Activated naive CD4-positive, alpha-beta T cell treated with anti-CD3 and anti-CD28 coated beads for 36 hours (primary cell): ENCODE results near the gene HIRIP3. TPM values are rescaled to one million over a fixed set of nuclear protein-coding genes. Genes with fewer than 3 reads are reported as not detected.

Source experiments
- CTCF ChIA-PET: fragments of 350-600 bp; sonication (Branson Sonifier 250); formaldehyde crosslinking; loops from one replicate; lab custom pipeline; 2021; ENCODE audit warnings: antibody characterized with exemption; lab: Charles Lee
- DNase-seq: peaks from one replicate; pipeline ENCODE4 v3.0.0-alpha.2; 2020
- H3K27ac Mint-ChIP-seq: one replicate; pipeline ENCODE4 v1.8.0; 2021; ENCODE audit warnings: mild to moderate bottlenecking, mixed read lengths
- H3K27me3 Mint-ChIP-seq: one replicate; pipeline ENCODE4 v1.8.0; 2021; ENCODE audit warnings: low read depth, mixed read lengths
- H3K36me3 Mint-ChIP-seq: one replicate; pipeline ENCODE4 v1.8.0; 2021; ENCODE audit warnings: low read depth, mixed read lengths
- H3K4me1 Mint-ChIP-seq: one replicate; pipeline ENCODE4 v1.8.0; 2021; ENCODE audit warnings: low read depth, mixed read lengths
- H3K4me3 Mint-ChIP-seq: one replicate; pipeline ENCODE4 v1.8.0; 2021; ENCODE audit warnings: mild to moderate bottlenecking, moderate library complexity, mixed read lengths
- H3K9me3 Mint-ChIP-seq: one replicate; pipeline ENCODE4 v1.8.0; 2021; ENCODE audit warnings: mixed read lengths
- intact Hi-C: fragments of 100-400 bp; cut with micrococcal nuclease; formaldehyde crosslinking; loops from one replicate; pipeline ENCODE4 v1.15.1; 2023
- total RNA-seq, 2 experiments: library from RNA; stranded (reverse); gene quantifications; one replicate each; pipeline ENCODE4 v1.2.3, GENCODE V29; 2021

HIRIP3 gene
- total RNA-seq, 2 experiments from 2014 or later: 40.8 to 43.9 TPM

- Mint-ChIP-seq H3K4me3 (no peak overlapping the region), H3K27me3 (no peaks in the 10 kb centered on the region), H3K9me3 (no peaks in the 10 kb centered on the region), H3K4me1 (no peaks in the 10 kb centered on the region), H3K27ac (no peak overlapping the region), H3K36me3 (peaks cover 24% of the 10 kb centered on the region)
- DNase-seq: no peak
- intact Hi-C loops: no loop called here
- CTCF ChIA-PET: no interaction called here
These were observed 10.7 kb downstream of the HIRIP3 start for GRCh38 chr16:29984764-29985147.

GRCh38 chr16:29984137-29984763 is 11.2 kb downstream of the HIRIP3 start:
- CTCF ChIA-PET: no interaction called here
- Mint-ChIP-seq H3K4me1 (no peaks in the 10 kb centered on the region), H3K9me3 (no peaks in the 10 kb centered on the region), H3K27me3 (no peaks in the 10 kb centered on the region), H3K36me3 (peaks cover 27% of the 10 kb centered on the region), H3K4me3 (no peak overlapping the region), H3K27ac (no peak overlapping the region)
- DNase-seq: no peak
- intact Hi-C loops: no loop called here

- Mint-ChIP-seq H3K4me3 (no peak overlapping the region), H3K27ac (no peak overlapping the region), H3K27me3 (no peaks in the 10 kb centered on the region), H3K9me3 (no peaks in the 10 kb centered on the region), H3K4me1 (no peaks in the 10 kb centered on the region), H3K36me3 (peaks cover 27% of the 10 kb centered on the region)
- intact Hi-C loops: no loop called here
- CTCF ChIA-PET: no interaction called here
- no peak for DNase-seq
These were observed 11.8 kb downstream of the HIRIP3 start for GRCh38 chr16:29983420-29984136.

GRCh38 chr16:29982560-29983419 is 12.6 kb downstream of the HIRIP3 start:
- no peaks in the 10 kb centered on the region for H3K27me3 Mint-ChIP-seq
- H3K4me1 Mint-ChIP-seq: no peaks in the 10 kb centered on the region
- H3K9me3 Mint-ChIP-seq: no peaks in the 10 kb centered on the region
- H3K36me3 Mint-ChIP-seq: peaks cover 26% of the 10 kb centered on the region
- no peak overlapping the region for H3K27ac Mint-ChIP-seq
- H3K4me3 Mint-ChIP-seq: no peak overlapping the region
- DNase-seq: no peak
- intact Hi-C loops: no loop called here
- CTCF ChIA-PET: interaction anchor here (0.5 kb wide), 1 partner anchor 36 kb away, joined by 4 read pairs; no protein-coding TSS in a partner anchor

GRCh38 chr16:29978564-29979270 is 16.7 kb downstream of the HIRIP3 start:
- CTCF ChIA-PET: no interaction called here
- no peak for DNase-seq
- Mint-ChIP-seq H3K4me3 (no peak overlapping the region), H3K4me1 (peaks cover 23% of the 10 kb centered on the region), H3K27ac (no peak overlapping the region), H3K36me3 (peaks cover 20% of the 10 kb centered on the region), H3K27me3 (no peaks in the 10 kb centered on the region), H3K9me3 (no peaks in the 10 kb centered on the region)
- intact Hi-C loops: no loop called here

- H3K27ac Mint-ChIP-seq: no peak overlapping the region
These were observed 17.3 kb downstream of the HIRIP3 start for GRCh38 chr16:29978081-29978480.

GRCh38 chr16:29977063-29977825 is 18.2 kb downstream of the HIRIP3 start:
- H3K27me3 Mint-ChIP-seq: no peaks in the 10 kb centered on the region
- CTCF ChIA-PET: interaction anchor here (1.2 to 1.7 kb wide), 2 partner anchors 54 to 129 kb away, joined by 3 read pairs; partner anchors contain the start of gene TLCD3B
- no peak overlapping the region for H3K4me3 Mint-ChIP-seq
- peaks cover 18% of the 10 kb centered on the region for H3K36me3 Mint-ChIP-seq
- no peak overlapping the region for H3K27ac Mint-ChIP-seq
- no peaks in the 10 kb centered on the region for H3K9me3 Mint-ChIP-seq
- no peak for DNase-seq
- H3K4me1 Mint-ChIP-seq: peaks cover 28% of the 10 kb centered on the region
- intact Hi-C loops: no loop called here

More at GRCh38 chr16:29978081-29978480, 17.3 kb downstream of the HIRIP3 start:
- no peak for DNase-seq
- no peaks in the 10 kb centered on the region for H3K9me3 Mint-ChIP-seq
- CTCF ChIA-PET: interaction anchor here (1.2 kb wide), 1 partner anchor 130 kb away, joined by 3 read pairs; no protein-coding TSS in a partner anchor
- peaks cover 27% of the 10 kb centered on the region for H3K4me1 Mint-ChIP-seq
- intact Hi-C loops: no loop called here
- H3K36me3 Mint-ChIP-seq: peaks cover 19% of the 10 kb centered on the region
- no peaks in the 10 kb centered on the region for H3K27me3 Mint-ChIP-seq
- H3K4me3 Mint-ChIP-seq: no peak overlapping the region

GRCh38 chr16:29975811-29976511 is 19.5 kb downstream of the HIRIP3 start:
- intact Hi-C loops: no loop called here
- DNase-seq: no peak
- H3K36me3 Mint-ChIP-seq: peaks cover 16% of the 10 kb centered on the region
- no peaks in the 10 kb centered on the region for H3K9me3 Mint-ChIP-seq
- H3K4me1 Mint-ChIP-seq: peaks cover 28% of the 10 kb centered on the region
- no peaks in the 10 kb centered on the region for H3K27me3 Mint-ChIP-seq
- peak overlapping the region; percentile 97 for H3K4me3 Mint-ChIP-seq
- H3K27ac Mint-ChIP-seq: no peak overlapping the region
- CTCF ChIA-PET: interaction anchor here (0.9 to 1.7 kb wide), 4 partner anchors 32 to 127 kb away, joined by 3 to 6 read pairs (median 3); partner anchors contain the start of gene TLCD3B

- Mint-ChIP-seq H3K36me3 (peaks cover 11% of the 10 kb centered on the region), H3K27ac (peak overlapping the region; percentile 17), H3K9me3 (no peaks in the 10 kb centered on the region), H3K4me1 (peaks cover 28% of the 10 kb centered on the region), H3K27me3 (no peaks in the 10 kb centered on the region), H3K4me3 (peak overlapping the region; percentile 97)
- no peak for DNase-seq
- intact Hi-C loops: no loop called here
- CTCF ChIA-PET: interaction anchor here (0.9 to 1.3 kb wide), 3 partner anchors 33 to 126 kb away, joined by 3 to 6 read pairs (median 3); no protein-coding TSS in a partner anchor
These were observed 20.3 kb downstream of the HIRIP3 start for GRCh38 chr16:29975134-29975538.

GRCh38 chr16:29974291-29975133 is 20.9 kb downstream of the HIRIP3 start:
- no peaks in the 10 kb centered on the region for H3K27me3 Mint-ChIP-seq
- CTCF ChIA-PET: interaction anchor here (0.9 to 2.9 kb wide), 4 partner anchors 13 to 153 kb away, joined by 3 to 20 read pairs (median 3); partner anchors contain the start of gene TMEM219
- no peaks in the 10 kb centered on the region for H3K9me3 Mint-ChIP-seq
- H3K4me1 Mint-ChIP-seq: peaks cover 28% of the 10 kb centered on the region
- intact Hi-C loops: loop anchor here (5.0 kb wide), 3 partner anchors 33 to 152 kb away; partner anchors contain the start of genes C16orf92 and MVP
- H3K4me3 Mint-ChIP-seq: peak overlapping the region; percentile 97
- peak; percentile 46 for DNase-seq
- H3K36me3 Mint-ChIP-seq: peaks cover 12% of the 10 kb centered on the region
- peak overlapping the region; percentile 82 for H3K27ac Mint-ChIP-seq
